ENCODE results near the gene PGM2. TPM values are rescaled to one million over a fixed set of nuclear protein-coding genes. Genes with fewer than 3 reads are reported as not detected.

PGM2 gene
- total RNA-seq, 1 experiment from 2014 or later, result 33.0 TPM

- intact Hi-C loops (cut with micrococcal nuclease; ENCODE audit: unreplicated experiment), result no loop called here
- Mint-ChIP-seq H3K4me3 (ENCODE audit: low read depth, unreplicated experiment) (no peak overlapping the region), H3K27me3 (ENCODE audit: unreplicated experiment) (no peaks in the 10 kb centered on the region), H3K36me3 (ENCODE audit: insufficient read depth, unreplicated experiment) (no peaks in the 10 kb centered on the region), H3K4me1 (ENCODE audit: low read depth, unreplicated experiment) (no peaks in the 10 kb centered on the region), H3K9me3 (ENCODE audit: low read depth, unreplicated experiment) (no peaks in the 10 kb centered on the region), H3K27ac (ENCODE audit: unreplicated experiment) (no peak overlapping the region)
- no peak for DNase-seq
- no TSS peak for BruUV-seq (replicated peaks)
- CTCF ChIA-PET, result no interaction called here
- TF ChIP-seq CTCF (IDR thresholded peaks at IDR 0.05; ENCODE audit: unreplicated experiment), result no peak
These were observed 12.9 kb downstream of the PGM2 start for GRCh38 chr4:37839426-37839825.

GRCh38 chr4:37844204-37844603 lies 17.7 kb downstream of the PGM2 start:
- intact Hi-C loops (cut with micrococcal nuclease; ENCODE audit: unreplicated experiment), result no loop called here
- CTCF ChIA-PET, result no interaction called here
- peaks cover 10% of the 10 kb centered on the region for H3K36me3 Mint-ChIP-seq (ENCODE audit: insufficient read depth, unreplicated experiment)
- no peak overlapping the region for H3K4me3 Mint-ChIP-seq (ENCODE audit: low read depth, unreplicated experiment)
- H3K9me3 Mint-ChIP-seq (ENCODE audit: low read depth, unreplicated experiment), result no peaks in the 10 kb centered on the region
- no peak for TF ChIP-seq CTCF (IDR thresholded peaks at IDR 0.05; ENCODE audit: unreplicated experiment)
- H3K4me1 Mint-ChIP-seq (ENCODE audit: low read depth, unreplicated experiment), result no peaks in the 10 kb centered on the region
- H3K27ac Mint-ChIP-seq (ENCODE audit: unreplicated experiment), result no peak overlapping the region
- BruUV-seq (replicated peaks), result no TSS peak
- DNase-seq, result no peak
- no peaks in the 10 kb centered on the region for H3K27me3 Mint-ChIP-seq (ENCODE audit: unreplicated experiment)

GRCh38 chr4:37845201-37845600 lies 18.7 kb downstream of the PGM2 start:
- no peak for DNase-seq
- no peaks in the 10 kb centered on the region for H3K9me3 Mint-ChIP-seq (ENCODE audit: low read depth, unreplicated experiment)
- intact Hi-C loops (cut with micrococcal nuclease; ENCODE audit: unreplicated experiment), result no loop called here
- CTCF ChIA-PET, result no interaction called here
- no peak overlapping the region for H3K4me3 Mint-ChIP-seq (ENCODE audit: low read depth, unreplicated experiment)
- TF ChIP-seq CTCF (IDR thresholded peaks at IDR 0.05; ENCODE audit: unreplicated experiment), result no peak
- H3K4me1 Mint-ChIP-seq (ENCODE audit: low read depth, unreplicated experiment), result no peaks in the 10 kb centered on the region
- peaks cover 10% of the 10 kb centered on the region for H3K36me3 Mint-ChIP-seq (ENCODE audit: insufficient read depth, unreplicated experiment)
- no peaks in the 10 kb centered on the region for H3K27me3 Mint-ChIP-seq (ENCODE audit: unreplicated experiment)
- H3K27ac Mint-ChIP-seq (ENCODE audit: unreplicated experiment), result no peak overlapping the region
- BruUV-seq (replicated peaks), result no TSS peak

GRCh38 chr4:37847311-37847884 lies 20.9 kb downstream of the PGM2 start:
- no peak for TF ChIP-seq CTCF (IDR thresholded peaks at IDR 0.05; ENCODE audit: unreplicated experiment)
- H3K27me3 Mint-ChIP-seq (ENCODE audit: unreplicated experiment), result no peaks in the 10 kb centered on the region
- no peak overlapping the region for H3K4me3 Mint-ChIP-seq (ENCODE audit: low read depth, unreplicated experiment)
- no peaks in the 10 kb centered on the region for H3K9me3 Mint-ChIP-seq (ENCODE audit: low read depth, unreplicated experiment)
- CTCF ChIA-PET, result interaction anchor here (0.7 kb wide), 1 partner anchor 917 kb away, joined by 3 read pairs; no protein-coding TSS in a partner anchor
- H3K27ac Mint-ChIP-seq (ENCODE audit: unreplicated experiment), result no peak overlapping the region
- BruUV-seq (replicated peaks), result no TSS peak
- peaks cover 15% of the 10 kb centered on the region for H3K36me3 Mint-ChIP-seq (ENCODE audit: insufficient read depth, unreplicated experiment)
- no peak for DNase-seq
- intact Hi-C loops (cut with micrococcal nuclease; ENCODE audit: unreplicated experiment), result no loop called here
- no peaks in the 10 kb centered on the region for H3K4me1 Mint-ChIP-seq (ENCODE audit: low read depth, unreplicated experiment)
